GM12878 (cell line): ENCODE data around the gene DENND6A. TPM values are rescaled to one million over a fixed set of nuclear protein-coding genes. Genes with fewer than 3 reads are reported as not detected.

Experiments used
- ATF3 ChIP-seq: IDR thresholded peaks from 2 replicates; pipeline ENCODE4 v1.6.1; 2011; ENCODE audit warnings: low read depth, mild to moderate bottlenecking, low read length, moderate library complexity, borderline replicate concordance; ENCODE audit errors: extremely low read depth
- CREM ChIP-seq: IDR thresholded peaks from 2 replicates; pipeline ENCODE4 v1.6.1; 2014; ENCODE audit warnings: antibody characterized with exemption, low read depth
- CTCF ChIP-seq, 3 experiments: IDR thresholded peaks in 2 of 3; conservative IDR thresholded peaks in 1 of 3; 2 replicates each; pipeline ENCODE4 v1.5.1; 2011; ENCODE audit warnings: low read depth in 3 of 3, low read length in 3 of 3, mild to moderate bottlenecking in 3 of 3, control low read depth in 2 of 3, moderate library complexity in 2 of 3, inconsistent platforms in 1 of 3, mixed read lengths in 1 of 3; ENCODE audit not compliant: control insufficient read depth in 2 of 3, insufficient read depth in 1 of 3; ENCODE audit errors: extremely low read depth in 1 of 3
- E2F8 ChIP-seq: fragments of 450-650 bp; IDR thresholded peaks from 2 replicates; pipeline ENCODE4 v1.6.1; 2018; ENCODE audit warnings: mild to moderate bottlenecking, low read depth, moderate library complexity; ENCODE audit not compliant: partially characterized antibody
- EED ChIP-seq: sonication (generic); IDR thresholded peaks from 2 replicates; pipeline ENCODE4 v1.6.1; 2016; ENCODE audit warnings: antibody characterized with exemption, low read depth
- ETV6 ChIP-seq, 2 experiments: fragments of 450-650 bp in 1 of 2; IDR thresholded peaks in 1 of 2; conservative IDR thresholded peaks in 1 of 2; 2 replicates each; pipeline ENCODE4 v1.6.1; 2014; ENCODE audit warnings: antibody characterized with exemption in 1 of 2, borderline replicate concordance in 1 of 2, low read depth in 1 of 2, mild to moderate bottlenecking in 1 of 2, moderate library complexity in 1 of 2
- HDAC6 ChIP-seq: fragments of 200-600 bp; sonication (generic); IDR thresholded peaks from one replicate; pipeline ENCODE4 v1.8.0; 2017; ENCODE audit warnings: antibody characterized with exemption; ENCODE audit not compliant: unreplicated experiment
- IRF3 ChIP-seq: fragments of 450-650 bp; IDR thresholded peaks from 2 replicates; pipeline ENCODE4 v1.6.1; 2014; ENCODE audit warnings: mild to moderate bottlenecking
- MLLT1 ChIP-seq: fragments of 450-650 bp; IDR thresholded peaks from 2 replicates; pipeline ENCODE4 v1.6.1; 2016; ENCODE audit warnings: mild to moderate bottlenecking
- NRF1 ChIP-seq: conservative IDR thresholded peaks from 2 replicates; pipeline ENCODE4 v1.6.1; 2011; ENCODE audit warnings: mild to moderate bottlenecking, low read depth, low read length, improper control_type of control experiment
- PRDM15 ChIP-seq: fragments of 450-650 bp; formaldehyde crosslinking; IDR thresholded peaks from 2 replicates; pipeline ENCODE4 v1.4.0; 2020; ENCODE audit warnings: mild to moderate bottlenecking, moderate library complexity
- SRF ChIP-seq, 2 experiments: IDR thresholded peaks; 2 replicates each; pipeline ENCODE4 v1.6.1; 2011; ENCODE audit warnings: low read depth in 2 of 2, low read length in 2 of 2, mild to moderate bottlenecking in 1 of 2, moderate library complexity in 1 of 2
- TBL1XR1 ChIP-seq: IDR thresholded peaks from 2 replicates; pipeline ENCODE4 v1.6.1; 2012; ENCODE audit warnings: low read depth, low read length, improper control_type of control experiment
- ZNF207 ChIP-seq: fragments of 450-650 bp; IDR thresholded peaks from 2 replicates; pipeline ENCODE4 v1.6.1; 2014; ENCODE audit warnings: antibody characterized with exemption, mild to moderate bottlenecking, borderline replicate concordance
- ZNF274 ChIP-seq: IDR thresholded peaks from one replicate; pipeline ENCODE4 v1.8.0; 2011; ENCODE audit not compliant: insufficient read length, insufficient read depth
- polyA plus RNA-seq, 11 experiments: library from polyadenylated mRNA; depleted of rRNA in 4 of 11; unstranded in 6 of 11; stranded (reverse) in 5 of 11; fragments of >200 nt; fragmentation: Nextera tagmentation in 4 of 11; fragmentation: Illumina TruSeq in 1 of 11; extraction: Ambion mirVana in 4 of 11; extraction: Trizol in 1 of 11; gene quantifications; 1 replicate in 1 of 11; 2 replicates in 10 of 11; pipeline versions ENCODE4 v1.2.1 to v1.2.3, GENCODE V29; 2011 to 2016; ENCODE audit warnings: inconsistent platforms in 2 of 11, missing spikeins in 2 of 11, low read depth in 1 of 11
- total RNA-seq, 4 experiments: library from RNA; depleted of rRNA in 3 of 4; stranded (reverse); fragments of >200 nt in 3 of 4; fragmentation: Illumina TruSeq in 1 of 4; extraction: Trizol in 1 of 4; gene quantifications; 2 replicates each; pipeline versions ENCODE4 v1.2.1 to v1.2.3, GENCODE V29; 2013 to 2021

The DENND6A gene
- total and polyA plus RNA-seq, 10 of the 15 experiments (the other 5 are each of a cell fraction or from before 2014, with no cell fraction given): 1.8 to 15.3 (median 10.3) TPM

GRCh38 chr3:57597127-57597923, 95.6 kb downstream of the DENND6A start, which contains the start of gene ARF4 (continued):
- TF ChIP-seq PRDM15 (CRISPR knock-in tag): no peak
- peak; percentile 11 to 46; a peak in 1 of 4 replicates for TF ChIP-seq SRF (IDR thresholded peaks at IDR 0.05; ENCODE audit: low read depth in 2 of 2, low read length in 2 of 2)
- no peak for TF ChIP-seq TBL1XR1
- peak; percentile 30 for TF ChIP-seq E2F8
- TF ChIP-seq EED: no peak
- TF ChIP-seq IRF3: 0 out of 2 replicates have a peak, but pooled peaks have one; percentile 19
- no peak for TF ChIP-seq ATF3
- TF ChIP-seq CTCF (IDR thresholded peaks at IDR 0.05 in 2 of 3, conservative IDR thresholded peaks at IDR 0.05 in 1 of 3; ENCODE audit: control insufficient read depth in 2 of 3, extremely low read depth in 1 of 3, insufficient read depth in 1 of 3, low read depth in 3 of 3, low read length in 3 of 3): peak in 2 of 3 experiments; percentile 7 to 20; a peak in 1 of 6 replicates
- TF ChIP-seq ZNF207: peak; percentile 92; the same call in 1 of the 2 replicates
- peak; percentile 96 for TF ChIP-seq CREM
- TF ChIP-seq ETV6 (conservative IDR thresholded peaks at IDR 0.05 in 1 of 2, IDR thresholded peaks at IDR 0.05 in 1 of 2; ENCODE audit: borderline replicate concordance in 1 of 2, low read depth in 1 of 2): peak in 1 of 2 experiments; percentile 17; a peak in 1 of 4 replicates
- no peak for TF ChIP-seq ZNF274
- peak; percentile 90 for TF ChIP-seq NRF1
- TF ChIP-seq HDAC6: no peak
- peak; percentile 85 for TF ChIP-seq MLLT1
